Kidney (tissue), 14 donors: Measurements from ENCODE around the gene EDN1. TPM values are rescaled to one million over a fixed set of nuclear protein-coding genes. Genes with fewer than 3 reads are reported as not detected.
"Not testable (repeated sequence)": the region's sequence is repeated elsewhere in the genome, so short reads cannot be mapped to it uniquely, and the experiment has no call there.

Experiments used
- DNase-seq, 5 donors: peaks; one replicate each; pipeline ENCODE4 v3.0.0-alpha.2; 2013 to 2020
- FAIRE-seq: peaks from 2 replicates; lab custom pipeline; 2012; peaks lifted over from hg19 to GRCh38; lab: Jason Lieb, UNC
- H3K27ac ChIP-seq, 2 donors: one replicate each; pipeline ENCODE4 v1.7.0; 2013; ENCODE audit warnings: low read depth in 2 of 2, low read length in 2 of 2, inconsistent platforms in 1 of 2
- H3K27me3 ChIP-seq: one replicate; pipeline ENCODE4 v1.7.1; 2013; ENCODE audit warnings: low read length, inconsistent platforms; ENCODE audit not compliant: control insufficient read depth, insufficient read depth
- H3K36me3 ChIP-seq, 3 donors: one replicate each; pipeline versions ENCODE4 v1.7.0 to v1.7.1; 2013; ENCODE audit warnings: low read length in 3 of 3, control low read depth in 1 of 3, inconsistent platforms in 1 of 3; ENCODE audit not compliant: insufficient read depth in 3 of 3, control insufficient read depth in 2 of 3
- H3K4me1 ChIP-seq, 3 donors: one replicate each; pipeline versions ENCODE4 v1.7.0 to v1.7.1; 2013; ENCODE audit warnings: low read length in 3 of 3, inconsistent platforms in 1 of 3, low read depth in 1 of 3; ENCODE audit not compliant: control insufficient read depth in 2 of 3, insufficient read depth in 2 of 3
- H3K4me3 ChIP-seq, 3 donors: one replicate each; pipeline versions ENCODE4 v1.7.0 to v1.8.1; 2013; ENCODE audit warnings: low read length in 3 of 3, control low read depth in 1 of 3, inconsistent platforms in 1 of 3
- H3K9ac ChIP-seq, 3 donors: one replicate each; pipeline versions ENCODE4 v1.7.0 to v1.7.1; 2013; ENCODE audit warnings: low read length in 3 of 3, control low read depth in 1 of 3, inconsistent platforms in 1 of 3
- H3K9me3 ChIP-seq, 3 donors: one replicate each; pipeline versions ENCODE4 v1.7.0 to v1.7.1; 2013; ENCODE audit warnings: low read length in 3 of 3, control low read depth in 1 of 3, inconsistent platforms in 1 of 3; ENCODE audit not compliant: control insufficient read depth in 2 of 3, insufficient read depth in 1 of 3
- CTCF ChIP-seq: IDR thresholded peaks from 3 replicates; pipeline ENCODE4 v1.5.1; 2012; ENCODE audit warnings: mild to moderate bottlenecking, moderate library complexity, borderline replicate concordance; ENCODE audit not compliant: insufficient read depth; ENCODE audit errors: extremely low read depth
- intact Hi-C: fragments of 100-400 bp; cut with DNase I; formaldehyde crosslinking; loops from one replicate; pipeline ENCODE4 v1.11.1; 2022
- polyA plus RNA-seq: library from polyadenylated mRNA; stranded (reverse); fragments of 350-450 nt; fragmentation: Illumina TruSeq; extraction: RNeasy Lipid Tissue Mini Kit (QIAGEN cat#74804); gene quantifications from one replicate; pipeline ENCODE4 v1.2.3, GENCODE V29; 2014; ENCODE audit warnings: low read depth, low replicate concordance; ENCODE audit not compliant: insufficient read depth
- total RNA-seq: library from RNA; stranded (reverse); fragmentation: NEBNext Ultra II Directional; extraction: Animal tissue kit (Norgen Biotek cat#: 25700); gene quantifications from one replicate; pipeline ENCODE4 v1.2.1, GENCODE V29; 2021
- donor health status: control.
- donor health status: control.
- donor health status: control.
- donor health status: control.
- donor health status: control.
- donor health status: DM: yes; HTN: yes; CAD: no.
- donor health status: Normal renal cell carcinoma (clear cell type).

Gene EDN1
- total and polyA plus RNA-seq, 2 donors from 2014 or later = 3.4 to 16.6 TPM

GRCh38 chr6:12315292-12316081, 25.3 kb downstream of the EDN1 start:
- H3K9ac ChIP-seq = no peak overlapping the region
- H3K27me3 ChIP-seq = no peaks in the 10 kb centered on the region
- DNase-seq (no peak), FAIRE-seq (no peak)
- no peak overlapping the region for H3K27ac ChIP-seq
- no peaks in the 10 kb centered on the region for H3K9me3 ChIP-seq
- intact Hi-C loops = no loop called here
- H3K4me1 ChIP-seq = peaks cover 0 to 2% (median 0%) of the 10 kb centered on the region in 3 donors
- TF ChIP-seq CTCF = no peak
- no peak overlapping the region for H3K4me3 ChIP-seq
- H3K36me3 ChIP-seq = no peaks in the 10 kb centered on the region

DNA sequence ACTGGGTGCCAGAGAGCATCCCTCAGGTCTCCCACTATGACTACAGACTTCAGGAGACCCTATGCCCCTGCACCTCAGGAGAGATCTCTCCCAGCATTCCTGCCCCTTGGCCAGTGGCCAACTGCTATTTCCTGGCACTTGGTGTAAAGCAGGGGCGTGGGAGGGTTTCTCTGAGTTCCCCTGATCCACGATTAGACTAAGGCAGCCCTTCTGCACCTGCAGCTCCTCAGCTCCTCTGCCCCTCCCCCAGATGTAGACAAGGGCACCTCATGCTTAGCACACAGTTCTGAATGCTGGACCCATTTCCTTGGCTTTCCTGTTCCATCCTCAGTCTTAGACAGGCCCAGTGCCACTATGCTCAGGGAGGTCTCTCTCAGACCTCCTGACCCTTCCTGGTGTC, 28.6 kb downstream of the EDN1 start:
- peaks cover 0 to 2% (median 0%) of the 10 kb centered on the region in 3 donors for H3K4me1 ChIP-seq
- DNase-seq (no peak), FAIRE-seq (no peak)
- H3K36me3 ChIP-seq = no peaks in the 10 kb centered on the region
- no peaks in the 10 kb centered on the region for H3K9me3 ChIP-seq
- no peak for TF ChIP-seq CTCF
- no peak overlapping the region for H3K4me3 ChIP-seq
- H3K27me3 ChIP-seq = no peaks in the 10 kb centered on the region
- no peak overlapping the region for H3K9ac ChIP-seq
- intact Hi-C loops = no loop called here
- H3K27ac ChIP-seq = no peak overlapping the region

DNA sequence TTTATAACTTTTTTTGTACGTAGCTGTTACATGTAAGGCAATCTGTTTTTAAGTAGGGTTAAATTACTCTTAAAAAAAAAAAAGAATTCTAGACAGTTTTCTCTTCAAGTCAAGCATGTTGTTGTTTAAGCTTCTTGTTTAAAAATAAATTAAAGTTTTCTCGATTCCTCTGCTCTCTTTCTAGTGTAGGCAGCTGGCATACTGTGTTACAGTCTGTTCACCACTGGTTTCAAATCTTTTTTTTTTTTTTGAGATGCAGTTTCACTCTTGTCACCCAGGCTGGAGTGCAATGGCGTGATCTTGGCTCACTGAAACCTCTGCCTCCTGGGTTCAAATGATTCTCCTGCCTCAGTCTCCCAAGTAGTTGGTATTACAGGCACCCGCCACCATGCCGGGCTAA, 29.9 kb downstream of the EDN1 start:
- DNase-seq, FAIRE-seq, H3K9ac ChIP-seq, H3K27me3 ChIP-seq, intact Hi-C loops, H3K4me1 ChIP-seq, H3K27ac ChIP-seq, H3K4me3 ChIP-seq, H3K36me3 ChIP-seq, H3K9me3 ChIP-seq: not testable (repeated sequence)

DNA sequence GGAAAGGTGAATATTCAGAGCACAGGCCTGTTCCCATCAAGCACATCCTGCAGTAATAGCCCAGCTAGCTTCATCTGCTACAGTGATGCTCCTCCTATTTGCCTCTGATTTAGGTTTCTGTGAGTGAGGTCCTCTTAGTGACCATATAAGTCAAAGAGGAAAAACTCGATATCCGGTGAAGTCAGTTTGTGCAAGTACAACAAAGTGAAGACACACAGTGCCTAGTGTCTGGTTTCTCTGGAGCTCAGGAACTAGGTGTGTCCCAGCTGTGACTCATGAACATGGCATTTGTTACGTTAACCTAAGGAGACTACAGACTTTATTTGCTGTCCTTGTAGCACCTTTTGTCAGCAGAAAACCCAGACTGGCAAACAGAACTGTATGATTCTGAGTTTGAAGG, 33.9 kb downstream of the EDN1 start:
- no peak for DNase-seq
- FAIRE-seq = no peak

More for the DNA sequence above, 33.9 kb downstream of the EDN1 start:
- Histone ChIP-seq H3K4me1 (no peaks in the 10 kb centered on the region), H3K9ac (no peak overlapping the region), H3K27ac (no peak overlapping the region), H3K4me3 (no peak overlapping the region), H3K9me3 (no peaks in the 10 kb centered on the region), H3K36me3 (no peaks in the 10 kb centered on the region), H3K27me3 (no peaks in the 10 kb centered on the region)
- intact Hi-C loops = no loop called here
- no peak for TF ChIP-seq CTCF
